HG02885 (cell line): ENCODE measurements around the gene SLC35F1.

Source experiments
- ATAC-seq: cut with Tn5 transposase; IDR thresholded peaks from one replicate; pipeline ENCODE4 v1.9.1; 2021; ENCODE audit warnings: mild to moderate bottlenecking; ENCODE audit not compliant: unreplicated experiment, poor library complexity

The SLC35F1 gene

DNA sequence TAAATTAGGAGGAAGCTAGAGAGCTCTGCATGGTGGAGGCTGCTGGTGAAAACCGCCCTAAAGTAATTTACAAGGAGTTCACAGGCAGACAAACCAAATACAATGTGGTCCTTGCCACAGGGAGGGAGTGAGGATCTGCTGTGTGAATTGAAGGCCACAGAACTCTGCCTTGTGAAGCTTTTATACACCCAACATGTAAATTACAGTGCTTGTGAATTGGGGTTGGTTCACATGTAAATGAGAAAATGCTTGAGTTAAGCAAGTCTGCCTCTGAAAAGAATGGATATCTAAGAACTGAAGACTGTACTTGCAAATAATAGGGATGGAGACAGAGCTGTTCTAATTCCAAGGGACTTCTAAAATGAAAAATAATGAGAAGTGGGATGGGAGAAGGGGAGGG is 194.2 kb downstream of the SLC35F1 start:
- no peak for ATAC-seq

DNA sequence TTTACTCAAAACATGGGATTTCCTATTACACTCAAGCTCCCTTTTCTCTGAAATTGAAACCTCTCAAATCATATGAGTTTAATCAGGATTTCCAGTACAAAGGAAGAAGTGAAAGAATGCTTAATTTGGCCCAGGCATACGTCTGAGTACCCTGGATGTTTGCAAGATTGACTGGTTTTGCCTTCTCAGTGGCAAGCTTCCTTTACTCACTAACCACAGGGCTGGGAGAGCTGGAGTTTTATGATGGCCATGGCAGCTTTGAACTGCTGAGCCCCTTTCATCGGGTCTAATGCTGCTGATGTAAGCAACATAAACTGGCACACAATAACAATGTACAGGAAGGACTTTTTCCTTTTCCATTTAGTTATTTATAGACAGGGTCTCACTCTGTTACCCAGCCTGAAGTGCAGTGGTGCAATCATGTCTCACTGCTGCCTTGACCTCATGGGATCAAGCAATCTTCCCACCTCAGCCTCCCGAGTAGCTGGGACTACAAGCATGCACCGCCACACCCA is 194.8 kb downstream of the SLC35F1 start:
- ATAC-seq, result no peak

DNA sequence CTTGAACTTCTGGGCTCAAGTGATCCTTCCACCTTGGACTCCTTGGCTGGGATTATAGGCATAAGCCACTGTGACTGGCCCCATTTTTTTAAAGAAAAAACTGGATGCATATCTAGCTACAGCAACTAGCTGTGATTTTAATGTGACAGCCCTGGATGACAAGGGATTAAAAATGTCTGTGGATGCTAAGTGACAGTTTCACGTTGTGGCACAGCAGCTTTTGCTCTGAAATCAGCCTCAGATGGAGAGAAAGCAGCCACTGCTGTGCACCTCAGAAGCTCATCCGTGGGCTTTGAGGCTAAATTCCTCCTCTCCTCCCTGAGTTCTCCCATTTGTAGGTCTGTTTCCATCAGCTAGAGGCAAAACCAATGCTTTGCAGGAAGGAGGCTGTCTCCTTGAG is 195.3 kb downstream of the SLC35F1 start:
- no peak for ATAC-seq

DNA sequence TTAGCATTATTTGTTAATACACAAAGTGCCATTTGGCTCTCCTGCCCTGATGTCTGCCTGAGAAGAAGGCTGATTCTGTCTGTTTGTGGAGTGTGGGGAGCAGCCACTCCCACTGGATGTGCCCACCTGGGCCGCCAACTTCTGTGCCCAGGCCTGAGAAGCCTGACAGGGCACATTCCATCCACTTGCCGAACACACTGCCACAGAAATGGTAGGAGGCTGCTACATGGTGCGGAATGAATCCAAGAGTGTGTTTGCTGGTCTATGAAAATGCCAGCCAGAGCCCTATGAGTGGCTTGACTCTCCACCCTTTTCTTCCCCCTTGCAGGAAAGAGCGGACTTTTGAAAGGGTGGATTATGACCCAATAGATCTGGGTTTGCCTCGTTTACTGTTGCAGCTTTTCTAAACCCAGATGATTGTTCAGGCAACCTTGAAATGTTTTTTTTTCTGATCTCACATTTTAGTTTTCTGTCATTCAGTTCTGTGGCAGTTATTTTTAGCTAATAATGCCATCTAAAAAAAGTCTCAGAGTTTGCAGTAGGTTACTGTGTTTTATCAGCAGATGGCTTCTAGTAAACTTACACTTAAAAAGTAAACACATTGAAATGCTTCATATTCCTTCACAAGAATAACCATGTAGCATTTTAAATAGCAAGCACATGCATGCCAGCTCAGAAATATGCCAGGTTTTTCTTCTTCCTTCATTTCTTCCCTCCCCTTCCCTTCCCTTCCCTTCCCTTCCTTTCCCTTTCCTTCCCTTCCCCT is 196.5 kb downstream of the SLC35F1 start:
- ATAC-seq, result no peak

DNA sequence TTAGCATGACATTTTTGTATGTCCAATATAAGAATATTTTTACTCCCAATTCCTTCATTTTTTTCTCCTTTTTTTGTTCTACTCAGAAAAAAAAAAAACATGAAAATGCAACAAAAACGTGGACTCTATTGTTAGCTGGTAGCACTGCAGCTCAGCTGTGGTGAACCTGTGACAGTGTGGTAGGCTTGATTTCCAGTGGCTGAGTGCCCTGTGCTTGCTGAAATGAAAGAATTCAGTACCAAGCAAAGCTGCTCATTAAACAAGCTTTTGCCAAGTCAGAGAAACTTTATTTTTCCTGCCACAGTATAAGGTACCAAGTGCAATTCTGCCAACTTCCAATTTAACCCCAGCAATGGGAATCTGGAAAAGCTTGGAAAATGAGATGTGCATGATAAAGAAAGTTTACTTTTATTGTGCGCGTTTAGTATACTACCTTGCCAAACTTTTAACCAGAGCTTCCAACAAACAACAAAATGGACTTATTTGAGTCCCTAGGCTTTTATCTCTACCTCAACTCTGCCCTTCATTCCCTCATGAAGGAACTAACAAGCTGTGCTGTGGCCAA is 215.2 kb downstream of the SLC35F1 start:
- ATAC-seq, result no peak

DNA sequence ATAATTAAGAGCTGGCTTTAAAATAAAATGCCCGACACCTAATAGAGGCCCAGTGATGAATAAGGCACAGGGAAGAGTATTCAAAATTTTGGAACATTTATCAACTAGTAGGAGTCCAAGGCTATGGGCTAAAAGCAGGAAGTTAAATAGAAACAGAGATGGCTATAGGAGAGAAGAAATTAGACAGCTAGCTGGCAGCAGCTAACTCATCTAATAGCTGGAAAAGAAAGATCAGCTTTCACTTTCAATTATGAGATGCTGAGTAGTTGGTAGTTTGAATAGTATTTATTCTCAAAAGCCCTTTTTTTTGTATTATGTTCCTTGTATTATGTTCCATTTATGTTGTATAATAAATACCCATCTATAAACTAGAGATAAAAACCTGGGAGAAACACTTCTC is 215.7 kb downstream of the SLC35F1 start:
- no peak for ATAC-seq

DNA sequence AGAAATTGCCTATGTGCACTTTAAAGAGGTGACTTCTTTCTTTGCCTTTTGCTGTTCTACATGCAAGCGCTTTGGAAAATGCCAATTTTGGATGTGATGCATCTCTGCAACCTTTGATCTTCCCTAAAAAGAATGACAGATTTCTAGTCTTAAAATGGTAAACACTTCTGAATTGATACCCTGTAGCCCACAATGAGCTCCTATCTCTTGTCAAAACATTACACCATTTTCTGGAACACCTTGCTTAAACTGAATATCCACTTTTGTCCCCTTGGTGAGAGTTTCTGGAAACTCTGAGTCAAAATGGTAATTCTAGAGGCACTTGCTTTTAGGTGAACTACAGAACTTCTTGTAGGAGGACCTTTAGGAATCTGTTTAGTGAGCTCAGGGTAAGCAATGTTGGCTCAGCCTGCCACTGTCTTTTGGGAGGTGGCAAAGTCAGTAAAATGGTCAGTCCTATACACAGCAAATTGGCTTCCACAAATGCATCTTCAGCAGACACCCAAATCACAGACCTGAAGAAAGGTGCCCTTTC is 216.5 kb downstream of the SLC35F1 start:
- ATAC-seq, result no peak

DNA sequence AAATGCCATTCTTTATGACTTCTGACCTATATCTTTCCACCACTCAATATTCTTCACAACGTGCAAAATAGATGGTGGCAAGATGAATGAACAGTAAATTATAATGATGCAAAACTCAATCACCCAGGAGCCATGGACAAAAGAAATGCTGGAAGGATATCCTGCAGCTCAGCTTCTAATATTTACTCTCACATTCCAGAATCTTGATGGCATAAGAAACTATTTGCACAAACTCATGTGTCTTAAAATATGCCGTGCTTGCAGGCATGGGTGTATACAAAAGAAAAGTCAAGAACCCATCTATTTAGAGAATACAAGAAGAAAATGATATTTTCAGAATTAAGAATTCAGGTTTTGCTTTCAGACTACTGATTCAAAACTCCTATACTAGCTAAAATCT is 217.8 kb downstream of the SLC35F1 start:
- ATAC-seq, result no peak

DNA sequence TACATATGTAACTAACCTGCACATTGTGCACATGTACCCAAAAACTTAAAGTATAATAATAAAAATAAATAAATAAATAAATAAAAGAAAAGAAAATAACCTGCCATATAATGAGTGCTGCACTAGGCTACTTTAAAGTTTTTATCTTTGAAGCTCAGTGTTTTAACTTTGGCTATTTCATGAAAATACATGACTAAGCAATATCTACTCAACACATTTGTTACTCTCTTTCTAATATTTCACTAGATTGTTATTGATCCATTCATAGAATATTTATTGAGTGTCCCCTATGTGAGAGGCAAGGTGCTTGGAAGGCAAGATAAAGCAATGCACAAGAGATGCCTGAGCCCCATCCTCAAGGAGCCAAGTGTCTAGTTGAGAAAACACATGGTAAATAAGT is 221.7 kb downstream of the SLC35F1 start:
- no peak for ATAC-seq

DNA sequence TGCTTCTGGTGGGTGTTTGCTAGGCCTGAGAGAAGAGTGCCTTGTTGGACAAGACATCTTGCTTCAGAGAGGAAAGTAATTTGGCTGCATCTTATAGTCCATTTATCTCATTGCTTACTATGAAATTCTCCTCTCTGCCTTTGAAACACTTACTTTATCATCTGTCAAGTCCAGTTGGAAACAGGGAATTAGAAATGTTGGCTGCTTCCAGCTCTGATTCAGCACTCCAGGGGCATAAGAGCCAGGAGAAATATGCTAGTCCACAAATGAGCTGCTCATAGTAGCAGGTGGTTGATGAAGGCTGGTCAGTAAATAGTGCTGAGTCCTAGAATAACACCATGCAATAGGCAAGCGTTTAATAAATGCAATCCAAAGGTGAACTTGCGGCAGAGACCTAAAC is 227.1 kb downstream of the SLC35F1 start:
- ATAC-seq, result no peak

DNA sequence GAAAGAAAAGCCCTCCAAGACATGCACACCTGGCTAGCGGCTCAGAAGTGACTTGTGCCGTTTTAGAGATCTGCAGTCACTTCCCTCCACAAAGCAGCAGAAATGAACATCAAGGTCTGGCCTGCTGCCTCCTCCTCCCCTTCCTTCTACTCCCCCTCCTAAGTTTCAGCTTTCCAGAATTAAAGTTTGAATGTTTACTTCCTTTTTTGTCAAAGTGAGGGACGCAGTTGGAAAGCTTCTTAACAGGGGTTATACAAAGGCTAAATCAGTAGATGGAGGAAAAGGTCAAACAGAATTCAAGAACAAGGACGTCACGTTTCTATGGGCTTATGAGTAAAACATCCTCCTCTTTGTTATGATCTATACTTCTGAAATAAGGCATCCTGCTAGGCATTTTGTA is 227.7 kb downstream of the SLC35F1 start:
- no peak for ATAC-seq

DNA sequence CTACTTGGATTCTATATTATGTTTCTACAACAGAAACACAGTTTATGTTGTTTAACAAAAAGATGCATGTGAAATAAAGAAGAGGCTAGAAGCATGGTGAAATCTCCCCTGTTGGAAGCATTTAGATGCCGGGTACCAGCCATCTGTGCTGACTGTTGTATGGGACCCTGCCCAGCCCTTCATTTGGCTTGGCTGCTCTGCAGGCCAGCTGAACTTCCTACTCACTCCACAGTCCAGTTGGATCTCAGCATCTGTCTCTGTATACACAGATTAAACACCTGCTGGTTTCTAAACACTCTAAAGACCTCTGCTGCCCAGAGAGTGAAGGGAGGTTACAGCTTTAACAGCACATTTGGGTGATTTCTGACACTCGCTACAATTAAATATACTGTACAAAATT is 228.3 kb downstream of the SLC35F1 start:
- no peak for ATAC-seq

DNA sequence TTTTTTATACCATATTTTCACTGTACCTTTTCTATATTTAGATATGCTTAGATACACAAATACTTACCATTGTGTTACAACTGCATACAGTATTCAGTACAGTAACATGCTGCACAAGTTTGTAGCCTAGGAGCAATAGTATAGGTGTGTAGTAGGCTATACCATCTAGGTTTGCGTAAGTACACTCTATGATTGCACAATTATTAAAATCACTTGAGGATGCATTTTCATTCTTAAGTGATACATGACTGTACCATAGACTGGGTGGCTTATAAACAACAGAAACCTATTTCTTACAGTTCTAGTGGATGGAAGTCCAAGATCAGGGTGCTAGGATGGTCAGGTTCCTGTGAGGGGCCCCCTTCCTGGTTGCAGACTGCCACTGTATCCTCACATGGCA is 234.1 kb downstream of the SLC35F1 start:
- ATAC-seq, result no peak

DNA sequence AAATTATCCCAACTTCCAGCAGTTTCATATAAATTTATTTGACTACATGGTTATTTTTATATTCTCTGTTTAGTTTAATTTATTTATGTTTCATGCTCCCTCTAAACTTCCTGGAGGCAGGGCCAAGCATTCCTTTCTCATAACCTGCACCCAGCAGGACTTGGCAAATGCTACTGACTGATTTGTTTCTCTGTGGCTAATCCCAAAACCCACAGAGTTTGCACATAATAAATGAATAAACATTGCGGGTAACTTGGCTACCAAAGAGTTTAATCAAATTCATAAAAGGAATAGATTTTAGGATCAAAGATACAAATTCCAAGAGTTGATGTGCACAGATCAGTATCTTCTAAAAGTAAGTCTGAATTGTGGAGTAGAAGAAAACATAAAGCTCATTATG is 239.5 kb downstream of the SLC35F1 start:
- ATAC-seq, result no peak

DNA sequence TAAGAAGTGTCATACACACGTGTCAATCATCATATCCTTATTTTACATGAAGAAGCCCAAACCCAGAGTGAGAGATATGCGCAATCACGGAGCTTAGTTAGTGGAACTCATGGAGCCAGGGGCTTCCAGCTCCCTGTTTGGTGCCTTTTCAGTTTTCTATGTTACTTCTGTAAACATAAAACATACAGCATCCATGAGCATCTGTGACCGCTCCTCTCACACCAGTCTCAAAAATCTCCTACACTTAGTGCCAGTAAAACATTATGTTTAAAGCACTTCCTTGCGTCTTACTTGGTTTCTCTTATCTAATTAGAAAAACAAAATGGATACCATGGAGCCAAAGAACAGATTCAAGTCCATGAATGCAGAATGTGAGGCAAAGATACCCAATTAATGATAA is 240.4 kb downstream of the SLC35F1 start:
- ATAC-seq, result no peak

DNA sequence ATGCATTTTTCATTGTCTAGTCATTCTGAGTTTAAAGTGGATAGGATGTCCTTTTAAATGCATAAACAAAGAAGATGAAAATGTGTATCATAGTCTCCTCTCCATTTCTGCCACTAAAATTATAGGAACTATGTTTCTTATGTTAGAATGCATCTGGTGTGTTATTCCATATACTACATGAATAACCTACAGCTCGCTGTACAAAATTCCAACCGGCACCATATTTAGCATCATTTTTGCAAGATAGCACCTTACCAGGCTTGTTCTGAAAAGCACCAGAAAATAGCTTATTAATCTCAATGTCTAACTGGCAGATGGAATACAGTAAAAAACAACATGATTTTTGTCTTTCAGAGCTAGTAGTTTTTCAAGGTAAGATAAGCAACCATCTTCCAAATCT is 241.5 kb downstream of the SLC35F1 start:
- no peak for ATAC-seq

DNA sequence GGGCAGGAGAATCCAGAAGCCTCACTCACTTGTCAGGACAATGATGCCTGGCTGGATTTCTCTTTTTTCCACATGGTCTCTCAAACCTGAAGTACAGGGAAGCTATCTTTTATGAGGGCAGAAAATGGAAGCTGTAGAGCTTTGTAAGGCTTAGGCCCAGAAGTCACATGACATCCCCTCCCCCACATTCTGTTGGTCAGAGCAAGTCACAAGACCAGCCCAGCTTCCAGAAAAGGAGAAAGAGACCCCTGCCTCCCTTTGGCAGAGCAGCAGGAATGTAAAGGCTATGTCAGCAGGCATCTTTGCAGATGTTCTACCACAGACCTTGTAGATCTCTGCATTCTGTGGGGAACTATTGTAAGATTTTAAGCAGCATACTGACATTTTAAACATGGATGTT is 245.5 kb downstream of the SLC35F1 start:
- ATAC-seq, result no peak

DNA sequence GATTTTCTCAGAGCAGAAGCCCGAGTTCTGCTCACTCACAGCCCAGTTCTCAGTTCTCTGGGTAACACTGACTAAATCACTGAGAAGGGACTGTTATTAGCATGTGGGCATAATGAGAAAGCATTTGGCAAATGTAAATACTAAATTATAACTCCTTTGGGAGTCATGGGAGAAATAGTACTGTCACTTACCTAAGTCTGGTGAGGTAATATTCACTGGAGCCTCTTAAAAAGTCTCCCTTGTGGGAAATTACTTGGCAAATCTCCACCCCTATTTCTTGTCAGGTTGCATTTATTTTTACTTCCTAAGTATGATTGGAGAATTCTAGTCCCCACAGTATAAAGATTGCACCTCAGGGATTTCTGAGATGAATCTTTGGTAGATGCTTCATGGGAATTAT is 254.3 kb downstream of the SLC35F1 start:
- ATAC-seq, result no peak

DNA sequence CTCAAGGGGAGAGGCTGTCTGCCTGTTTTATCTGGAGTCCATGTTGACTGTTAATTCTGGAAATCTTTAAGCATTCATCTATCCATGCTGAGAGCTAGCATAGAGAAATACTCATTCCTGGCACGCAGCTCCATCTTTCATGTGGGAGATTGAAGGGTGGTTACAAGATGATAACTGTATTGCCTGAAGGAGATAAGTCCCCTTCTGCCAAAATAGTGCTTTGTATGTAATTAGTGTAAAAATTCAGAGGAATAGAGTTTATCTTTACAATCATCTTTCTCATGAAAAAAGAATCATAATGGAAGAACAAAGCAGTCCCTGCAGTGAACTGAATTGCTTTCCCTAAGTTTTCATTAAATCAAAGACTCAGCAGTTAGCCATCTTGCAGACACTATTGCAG is 256.5 kb downstream of the SLC35F1 start:
- no peak for ATAC-seq

DNA sequence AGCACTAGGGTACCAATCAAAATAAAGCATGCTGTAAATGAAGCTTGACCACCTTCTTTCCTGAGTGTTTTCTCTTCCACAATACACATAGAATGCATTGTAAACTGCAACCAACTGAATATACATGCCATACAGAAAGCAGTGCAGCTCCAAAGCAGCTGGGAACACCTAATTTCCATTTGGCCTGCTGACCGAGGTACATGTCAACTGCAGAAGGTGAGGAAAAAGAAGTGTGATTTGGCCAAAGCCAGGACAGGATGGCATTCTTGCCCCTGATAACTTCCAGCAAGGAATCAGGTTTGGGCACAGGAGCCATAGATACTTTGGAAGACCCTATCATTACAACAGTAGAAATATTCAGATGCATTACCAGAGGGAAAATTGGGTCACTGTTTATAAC is 258.4 kb downstream of the SLC35F1 start:
- ATAC-seq, result no peak

DNA sequence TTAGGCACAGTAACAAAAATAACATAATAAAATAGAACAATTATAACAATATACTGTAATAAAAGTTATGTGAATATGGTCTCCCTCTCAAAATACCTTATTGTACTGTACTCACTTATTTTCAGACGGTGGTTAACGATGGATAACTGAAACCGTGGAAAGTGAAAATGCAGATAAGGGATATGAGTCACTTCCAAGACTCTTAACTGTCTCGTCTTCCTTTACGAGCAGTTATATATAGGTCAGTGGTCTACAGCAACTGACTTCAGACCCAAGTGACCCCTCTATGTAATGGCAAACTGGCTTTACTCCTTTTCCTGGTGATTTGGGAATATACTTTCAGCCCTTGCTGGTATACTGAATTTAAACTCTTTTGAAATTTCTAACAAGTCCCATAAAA is 261.4 kb downstream of the SLC35F1 start:
- ATAC-seq, result no peak

DNA sequence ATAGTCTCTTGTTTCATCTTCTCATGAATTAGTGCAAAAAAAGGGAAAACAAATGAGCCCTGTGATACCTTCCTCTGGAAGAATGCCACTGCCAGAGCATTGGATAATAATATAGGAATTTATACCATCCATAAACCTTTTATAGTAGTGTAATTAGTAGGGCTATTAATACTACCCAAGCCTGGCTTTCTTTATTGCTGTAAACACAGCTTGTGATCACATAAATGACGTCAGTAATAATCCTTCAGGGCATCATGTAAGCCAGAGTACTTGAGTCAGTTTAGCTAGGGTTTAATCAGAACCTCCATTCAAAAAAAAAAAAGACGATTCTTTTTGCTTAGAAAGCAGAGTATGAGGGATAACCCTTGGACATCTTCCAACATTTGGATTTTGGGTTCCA is 264.8 kb downstream of the SLC35F1 start:
- no peak for ATAC-seq
